ENCODE data around the gene OSBPL1A.

Gene OSBPL1A

DNA sequence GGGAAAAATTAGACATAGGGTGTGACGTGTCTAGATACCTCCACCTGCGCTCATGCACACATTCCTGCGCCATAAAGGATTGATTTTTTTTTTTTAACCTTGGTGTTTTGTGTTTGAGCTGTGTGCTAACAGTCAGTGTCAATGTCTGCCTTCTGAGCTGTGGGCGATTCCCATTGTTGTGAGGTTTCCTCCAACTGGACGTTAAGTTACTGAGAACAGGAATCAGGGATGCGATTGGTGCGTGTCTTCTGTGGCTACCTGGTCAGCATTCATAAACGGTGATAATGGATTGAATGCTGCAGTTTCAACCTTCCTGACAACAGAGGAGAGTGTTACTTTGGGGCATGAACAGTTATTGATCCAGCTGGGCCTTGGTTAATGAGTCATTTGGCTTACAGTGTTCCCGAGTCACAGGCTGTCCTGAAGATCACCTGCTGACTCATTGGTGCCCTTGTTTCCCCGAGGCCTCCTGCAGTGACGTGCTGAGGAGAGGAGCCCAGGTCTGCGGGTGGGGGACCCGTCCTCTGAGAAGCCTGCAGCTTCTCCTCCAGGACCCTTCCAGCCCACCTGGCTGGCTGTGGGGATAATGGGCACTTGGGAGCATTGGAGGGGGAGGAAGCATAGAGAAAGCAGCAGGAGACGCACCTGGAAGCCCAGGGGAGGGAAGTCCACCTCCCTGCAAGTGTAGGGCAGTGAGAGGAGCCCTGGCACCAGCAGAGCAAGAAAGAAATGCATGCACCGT lies 284.6 kb downstream of the OSBPL1A start:
- no peak for DNase-seq

DNA sequence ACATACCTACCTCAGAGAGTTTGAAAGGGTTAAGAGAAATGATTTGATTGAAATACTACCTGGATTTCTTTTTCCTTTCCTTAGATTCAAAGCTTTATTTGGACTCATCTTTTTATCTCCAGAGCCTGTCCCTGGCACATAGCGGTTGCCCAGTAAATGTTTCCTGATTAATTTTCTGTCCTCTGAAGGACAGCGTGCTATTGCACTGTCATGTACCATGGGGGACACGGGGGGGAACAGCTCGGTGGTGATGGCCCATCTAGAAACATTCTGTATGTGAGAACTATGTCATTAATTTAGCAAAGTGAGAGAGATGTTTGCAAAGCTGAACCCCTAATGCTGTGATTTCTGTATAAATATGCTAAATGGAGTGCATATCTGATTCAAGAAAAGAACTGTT lies 285.2 kb downstream of the OSBPL1A start:
- no peak for DNase-seq

All from CD4-positive, alpha-beta T cell treated with Interleukin-12 subunit alpha and Interleukin-12 subunit beta, for 1 hour (primary cell).